HepG2 (cell line): Measurements from ENCODE around the gene ZBTB46. TPM values are rescaled to one million over a fixed set of nuclear protein-coding genes. Genes with fewer than 3 reads are reported as not detected.
A peak's percentile ranks its signal among the peaks of the same experiment; 100 is the strongest.

Experiments
- ATF6 ChIP-seq: sonication (generic); formaldehyde crosslinking; conservative IDR thresholded peaks from 2 replicates; pipeline ENCODE4 v1.4.0; 2020; ENCODE audit warnings: missing genetic modification reagents
- JUND ChIP-seq: sonication (generic); formaldehyde crosslinking; IDR thresholded peaks from 2 replicates; pipeline ENCODE4 v1.8.0; 2022; ENCODE audit warnings: mild to moderate bottlenecking, missing genetic modification reagents
- MEF2D ChIP-seq: sonication (generic); formaldehyde crosslinking; IDR thresholded peaks from 2 replicates; pipeline ENCODE4 v1.5.1; 2020; ENCODE audit warnings: mild to moderate bottlenecking, missing genetic modification reagents
- ZGPAT ChIP-seq: IDR thresholded peaks from 2 replicates; pipeline ENCODE4 v1.6.1; 2016; ENCODE audit warnings: mild to moderate bottlenecking
- ZHX1 ChIP-seq: sonication (generic); formaldehyde crosslinking; IDR thresholded peaks from 2 replicates; pipeline ENCODE4 v1.8.1; 2022; ENCODE audit warnings: low read depth, mild to moderate bottlenecking, missing genetic modification reagents
- ZNF276 ChIP-seq: sonication (generic); formaldehyde crosslinking; IDR thresholded peaks from 2 replicates; pipeline ENCODE4 v1.4.0; 2020; ENCODE audit warnings: mild to moderate bottlenecking, low read depth, missing genetic modification reagents
- ZNF3 ChIP-seq: IDR thresholded peaks from 2 replicates; pipeline ENCODE4 v1.7.0; 2017; ENCODE audit warnings: inconsistent platforms
- ZNF382 ChIP-seq: sonication (generic); formaldehyde crosslinking; IDR thresholded peaks from 2 replicates; pipeline ENCODE4 v1.5.0; 2020; ENCODE audit warnings: missing genetic modification reagents, mild to moderate bottlenecking, borderline replicate concordance
- ZNF746 ChIP-seq: sonication (generic); formaldehyde crosslinking; IDR thresholded peaks from 2 replicates; pipeline ENCODE4 v1.8.0; 2022; ENCODE audit warnings: mild to moderate bottlenecking, missing genetic modification reagents
- ZNF777 ChIP-seq: sonication (generic); formaldehyde crosslinking; IDR thresholded peaks from 2 replicates; pipeline ENCODE4 v1.4.0; 2020; ENCODE audit warnings: missing genetic modification reagents
- polyA plus RNA-seq, 8 experiments: library from polyadenylated mRNA; depleted of rRNA in 3 of 8; stranded (reverse) in 7 of 8; unstranded in 1 of 8; fragments of >200 nt; fragmentation: Illumina TruSeq in 4 of 8; extraction: Trizol in 4 of 8; gene quantifications; 2 replicates each; pipeline versions ENCODE4 v1.2.1 to v1.2.3, GENCODE V29; 2011 to 2016; ENCODE audit warnings: low read depth in 4 of 8, missing spikeins in 1 of 8, mixed read lengths in 1 of 8; ENCODE audit not compliant: insufficient read depth in 1 of 8
- total RNA-seq, 5 experiments: library from RNA; depleted of rRNA; stranded (reverse); fragments of >200 nt; fragmentation: Illumina TruSeq; extraction: Trizol; gene quantifications; 2 replicates each; pipeline ENCODE4 v1.2.3, GENCODE V29; 2016; ENCODE audit warnings: low read depth in 1 of 5
- TF ChIP-seq, protein P1 (sequence below): sonication (generic); formaldehyde crosslinking; IDR thresholded peaks from 2 replicates; pipeline ENCODE4 v1.4.0; 2020; ENCODE audit warnings: mild to moderate bottlenecking, missing genetic modification reagents
- TF ChIP-seq, protein P2 (sequence below): sonication (generic); formaldehyde crosslinking; IDR thresholded peaks from 2 replicates; pipeline ENCODE4 v1.4.0; 2020; ENCODE audit warnings: missing genetic modification reagents

The ZBTB46 gene
- total and polyA plus RNA-seq, 2 of the 13 experiments (the other 11 are each of a cell fraction or from before 2014, with no cell fraction given), result 1.6 to 13.5 TPM

- TF ChIP-seq, protein P1, sequence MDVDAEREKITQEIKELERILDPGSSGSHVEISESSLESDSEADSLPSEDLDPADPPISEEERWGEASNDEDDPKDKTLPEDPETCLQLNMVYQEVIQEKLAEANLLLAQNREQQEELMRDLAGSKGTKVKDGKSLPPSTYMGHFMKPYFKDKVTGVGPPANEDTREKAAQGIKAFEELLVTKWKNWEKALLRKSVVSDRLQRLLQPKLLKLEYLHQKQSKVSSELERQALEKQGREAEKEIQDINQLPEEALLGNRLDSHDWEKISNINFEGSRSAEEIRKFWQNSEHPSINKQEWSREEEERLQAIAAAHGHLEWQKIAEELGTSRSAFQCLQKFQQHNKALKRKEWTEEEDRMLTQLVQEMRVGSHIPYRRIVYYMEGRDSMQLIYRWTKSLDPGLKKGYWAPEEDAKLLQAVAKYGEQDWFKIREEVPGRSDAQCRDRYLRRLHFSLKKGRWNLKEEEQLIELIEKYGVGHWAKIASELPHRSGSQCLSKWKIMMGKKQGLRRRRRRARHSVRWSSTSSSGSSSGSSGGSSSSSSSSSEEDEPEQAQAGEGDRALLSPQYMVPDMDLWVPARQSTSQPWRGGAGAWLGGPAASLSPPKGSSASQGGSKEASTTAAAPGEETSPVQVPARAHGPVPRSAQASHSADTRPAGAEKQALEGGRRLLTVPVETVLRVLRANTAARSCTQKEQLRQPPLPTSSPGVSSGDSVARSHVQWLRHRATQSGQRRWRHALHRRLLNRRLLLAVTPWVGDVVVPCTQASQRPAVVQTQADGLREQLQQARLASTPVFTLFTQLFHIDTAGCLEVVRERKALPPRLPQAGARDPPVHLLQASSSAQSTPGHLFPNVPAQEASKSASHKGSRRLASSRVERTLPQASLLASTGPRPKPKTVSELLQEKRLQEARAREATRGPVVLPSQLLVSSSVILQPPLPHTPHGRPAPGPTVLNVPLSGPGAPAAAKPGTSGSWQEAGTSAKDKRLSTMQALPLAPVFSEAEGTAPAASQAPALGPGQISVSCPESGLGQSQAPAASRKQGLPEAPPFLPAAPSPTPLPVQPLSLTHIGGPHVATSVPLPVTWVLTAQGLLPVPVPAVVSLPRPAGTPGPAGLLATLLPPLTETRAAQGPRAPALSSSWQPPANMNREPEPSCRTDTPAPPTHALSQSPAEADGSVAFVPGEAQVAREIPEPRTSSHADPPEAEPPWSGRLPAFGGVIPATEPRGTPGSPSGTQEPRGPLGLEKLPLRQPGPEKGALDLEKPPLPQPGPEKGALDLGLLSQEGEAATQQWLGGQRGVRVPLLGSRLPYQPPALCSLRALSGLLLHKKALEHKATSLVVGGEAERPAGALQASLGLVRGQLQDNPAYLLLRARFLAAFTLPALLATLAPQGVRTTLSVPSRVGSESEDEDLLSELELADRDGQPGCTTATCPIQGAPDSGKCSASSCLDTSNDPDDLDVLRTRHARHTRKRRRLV (CRISPR knock-in tag), result peak; percentile 76
- TF ChIP-seq ZHX1 (CRISPR knock-in tag) (peak; percentile 99), ZNF3 (peak; percentile 12; the same call in 1 of the 2 replicates), ZNF746 (CRISPR knock-in tag) (peak; percentile 78), MEF2D (peak; percentile 76), ATF6 (CRISPR knock-in tag) (peak; percentile 93), JUND (CRISPR knock-in tag) (peak; percentile 47), ZNF382 (CRISPR knock-in tag) (no peak), ZGPAT (CRISPR knock-in tag) (peak; percentile 95; the same call in 1 of the 2 replicates), ZNF276 (CRISPR knock-in tag) (0 out of 2 replicates have a peak, but pooled peaks have one; percentile 33), ZNF777 (CRISPR knock-in tag) (peak; percentile 82)
- TF ChIP-seq, protein P2, sequence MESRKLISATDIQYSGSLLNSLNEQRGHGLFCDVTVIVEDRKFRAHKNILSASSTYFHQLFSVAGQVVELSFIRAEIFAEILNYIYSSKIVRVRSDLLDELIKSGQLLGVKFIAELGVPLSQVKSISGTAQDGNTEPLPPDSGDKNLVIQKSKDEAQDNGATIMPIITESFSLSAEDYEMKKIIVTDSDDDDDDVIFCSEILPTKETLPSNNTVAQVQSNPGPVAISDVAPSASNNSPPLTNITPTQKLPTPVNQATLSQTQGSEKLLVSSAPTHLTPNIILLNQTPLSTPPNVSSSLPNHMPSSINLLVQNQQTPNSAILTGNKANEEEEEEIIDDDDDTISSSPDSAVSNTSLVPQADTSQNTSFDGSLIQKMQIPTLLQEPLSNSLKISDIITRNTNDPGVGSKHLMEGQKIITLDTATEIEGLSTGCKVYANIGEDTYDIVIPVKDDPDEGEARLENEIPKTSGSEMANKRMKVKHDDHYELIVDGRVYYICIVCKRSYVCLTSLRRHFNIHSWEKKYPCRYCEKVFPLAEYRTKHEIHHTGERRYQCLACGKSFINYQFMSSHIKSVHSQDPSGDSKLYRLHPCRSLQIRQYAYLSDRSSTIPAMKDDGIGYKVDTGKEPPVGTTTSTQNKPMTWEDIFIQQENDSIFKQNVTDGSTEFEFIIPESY (CRISPR knock-in tag), result peak; percentile 76; the same call in 1 of the 2 replicates
Measured at GRCh38 chr20:63864978-63865640, 34.0 kb upstream of the ZBTB46 start, which contains the start of gene TPD52L2 (continued).
